Chondrocyte (in vitro differentiated cells): ENCODE results near the gene TSEN15. TPM values are rescaled to one million over a fixed set of nuclear protein-coding genes. Genes with fewer than 3 reads are reported as not detected.

Experiments used
- DNase-seq: peaks from one replicate; pipeline ENCODE4 v3.0.0; 2021; ENCODE audit warnings: mixed read lengths, low spot score
- H3K27ac Mint-ChIP-seq: one replicate; pipeline ENCODE4 v1.8.0; 2021; ENCODE audit warnings: mild to moderate bottlenecking, moderate library complexity, mixed read lengths; ENCODE audit not compliant: unreplicated experiment
- H3K27me3 Mint-ChIP-seq: 2 replicates; pipeline ENCODE4 v1.8.0; 2021; ENCODE audit warnings: low read depth, mixed read lengths
- H3K36me3 Mint-ChIP-seq: 2 replicates; pipeline ENCODE4 v1.8.0; 2021; ENCODE audit warnings: low read depth, mixed read lengths
- H3K4me1 Mint-ChIP-seq: 2 replicates; pipeline ENCODE4 v1.8.0; 2021; ENCODE audit warnings: low read depth, mild to moderate bottlenecking, mixed read lengths
- H3K4me3 Mint-ChIP-seq: one replicate; pipeline ENCODE4 v1.8.0; 2021; ENCODE audit warnings: mild to moderate bottlenecking, moderate library complexity, mixed read lengths; ENCODE audit not compliant: unreplicated experiment
- H3K9me3 Mint-ChIP-seq: 2 replicates; pipeline ENCODE4 v1.8.0; 2021; ENCODE audit warnings: low read depth, mixed read lengths
- total RNA-seq: library from RNA; stranded (reverse); gene quantifications from 3 replicates; pipeline ENCODE4 v1.2.1, GENCODE V29; 2021
- TF ChIP-seq, protein P1 (sequence below): fragments of 200-600 bp; sonication (generic); IDR thresholded peaks from 2 replicates; pipeline ENCODE4 v1.5.0; 2021; ENCODE audit warnings: antibody characterized with exemption, mild to moderate bottlenecking, moderate library complexity

Gene TSEN15
- total RNA-seq, 1 donor from 2014 or later, result 40.6 TPM

DNA sequence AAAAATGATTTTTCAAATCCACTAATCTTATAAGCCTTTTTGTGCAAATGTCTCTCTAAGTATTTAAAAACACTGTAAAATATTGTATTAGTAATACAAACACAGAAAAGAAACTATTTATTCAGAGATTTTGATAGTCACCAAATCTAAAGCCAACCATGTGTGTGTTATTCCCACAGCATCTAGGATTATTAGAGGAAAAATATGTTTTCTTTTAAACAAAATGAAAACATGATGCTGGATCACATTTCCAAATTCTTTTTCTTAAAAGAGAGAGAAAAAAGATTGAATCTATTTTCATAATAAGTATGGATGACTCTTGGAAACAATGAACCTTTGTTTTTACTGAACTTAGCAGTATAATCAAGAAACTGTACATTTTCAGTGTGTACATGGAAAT lies 39.3 kb upstream of the TSEN15 start:
- Mint-ChIP-seq H3K9me3 (peaks cover 11% of the 10 kb centered on the region), H3K27me3 (no peaks in the 10 kb centered on the region), H3K27ac (no peak overlapping the region), H3K4me1 (peaks cover 1% of the 10 kb centered on the region), H3K36me3 (peaks cover 7% of the 10 kb centered on the region), H3K4me3 (no peak overlapping the region)
- DNase-seq, result no peak
- TF ChIP-seq, protein P1, sequence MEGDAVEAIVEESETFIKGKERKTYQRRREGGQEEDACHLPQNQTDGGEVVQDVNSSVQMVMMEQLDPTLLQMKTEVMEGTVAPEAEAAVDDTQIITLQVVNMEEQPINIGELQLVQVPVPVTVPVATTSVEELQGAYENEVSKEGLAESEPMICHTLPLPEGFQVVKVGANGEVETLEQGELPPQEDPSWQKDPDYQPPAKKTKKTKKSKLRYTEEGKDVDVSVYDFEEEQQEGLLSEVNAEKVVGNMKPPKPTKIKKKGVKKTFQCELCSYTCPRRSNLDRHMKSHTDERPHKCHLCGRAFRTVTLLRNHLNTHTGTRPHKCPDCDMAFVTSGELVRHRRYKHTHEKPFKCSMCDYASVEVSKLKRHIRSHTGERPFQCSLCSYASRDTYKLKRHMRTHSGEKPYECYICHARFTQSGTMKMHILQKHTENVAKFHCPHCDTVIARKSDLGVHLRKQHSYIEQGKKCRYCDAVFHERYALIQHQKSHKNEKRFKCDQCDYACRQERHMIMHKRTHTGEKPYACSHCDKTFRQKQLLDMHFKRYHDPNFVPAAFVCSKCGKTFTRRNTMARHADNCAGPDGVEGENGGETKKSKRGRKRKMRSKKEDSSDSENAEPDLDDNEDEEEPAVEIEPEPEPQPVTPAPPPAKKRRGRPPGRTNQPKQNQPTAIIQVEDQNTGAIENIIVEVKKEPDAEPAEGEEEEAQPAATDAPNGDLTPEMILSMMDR, result no peak

DNA sequence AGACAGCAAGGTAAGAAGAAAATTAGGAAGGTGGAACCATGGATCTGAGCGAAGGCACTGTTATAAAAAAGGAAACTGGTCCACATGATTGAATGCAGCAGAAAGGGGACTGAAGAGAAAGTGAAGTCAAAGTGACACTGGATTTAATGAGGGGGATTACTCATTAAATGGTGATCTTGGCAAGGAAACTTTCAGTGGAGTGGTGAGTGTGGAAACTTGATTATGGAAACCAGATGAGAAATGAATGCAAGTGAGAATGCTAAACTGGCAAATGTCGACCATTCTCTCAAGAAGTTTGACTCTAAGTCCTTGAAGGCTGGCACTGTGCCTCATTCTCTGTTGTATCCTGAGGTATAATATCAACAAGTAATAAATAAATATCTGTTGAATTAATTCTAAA lies 37.3 kb upstream of the TSEN15 start:
- peaks cover 4% of the 10 kb centered on the region for H3K4me1 Mint-ChIP-seq
- H3K36me3 Mint-ChIP-seq, result peaks cover 7% of the 10 kb centered on the region
- no peaks in the 10 kb centered on the region for H3K27me3 Mint-ChIP-seq

DNA sequence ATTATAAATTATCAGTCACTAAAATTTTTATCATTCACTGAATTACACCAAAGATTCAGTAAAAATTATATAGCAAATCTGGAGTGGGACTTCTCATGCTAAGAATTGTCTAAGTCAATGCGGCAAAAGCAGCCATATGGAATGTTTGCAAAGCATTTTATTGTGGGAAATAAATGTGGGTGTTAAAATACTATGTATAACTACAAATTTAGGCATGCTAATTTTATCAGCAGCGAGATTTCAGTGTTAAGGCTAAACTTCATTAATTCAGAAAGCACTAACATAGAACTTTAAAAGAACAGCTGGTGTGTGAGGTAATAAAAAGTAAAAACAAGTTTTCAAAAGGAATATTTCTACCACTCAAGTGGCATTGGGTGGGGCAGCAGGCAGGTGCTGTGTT lies 35.4 kb upstream of the TSEN15 start:
- Mint-ChIP-seq H3K36me3 (peaks cover 7% of the 10 kb centered on the region), H3K27me3 (no peaks in the 10 kb centered on the region), H3K4me1 (peaks cover 4% of the 10 kb centered on the region), H3K9me3 (peaks cover 11% of the 10 kb centered on the region), H3K4me3 (no peak overlapping the region), H3K27ac (no peak overlapping the region)
- TF ChIP-seq, protein P1, result no peak
- no peak for DNase-seq

More for the DNA sequence above, 37.3 kb upstream of the TSEN15 start:
- DNase-seq, result no peak
- Mint-ChIP-seq H3K9me3 (peaks cover 11% of the 10 kb centered on the region), H3K4me3 (no peak overlapping the region), H3K27ac (no peak overlapping the region)
- TF ChIP-seq, protein P1, result no peak

DNA sequence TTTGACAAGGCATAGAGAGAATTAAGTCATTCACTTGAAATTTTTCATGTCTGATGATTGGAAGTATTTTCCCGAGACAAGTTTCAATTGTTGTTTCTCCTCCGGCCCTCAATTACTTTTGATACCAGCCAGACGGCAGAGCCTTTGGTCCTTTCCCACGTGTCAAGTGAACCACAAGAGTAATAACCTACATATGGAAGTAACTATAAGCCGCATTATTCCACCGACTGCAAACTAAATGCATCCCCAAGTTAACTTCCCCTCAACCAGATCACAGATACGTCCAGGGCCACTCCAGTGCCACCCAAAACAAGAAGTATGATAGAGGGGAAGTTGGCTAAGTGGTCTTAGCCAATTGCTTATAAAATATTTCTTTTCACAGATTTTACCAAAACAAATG lies 34.2 kb upstream of the TSEN15 start:
- DNase-seq, result no peak
- peaks cover 7% of the 10 kb centered on the region for H3K36me3 Mint-ChIP-seq
- H3K27me3 Mint-ChIP-seq, result no peaks in the 10 kb centered on the region
- TF ChIP-seq, protein P1, result no peak
- H3K9me3 Mint-ChIP-seq, result peaks cover 7% of the 10 kb centered on the region
- H3K27ac Mint-ChIP-seq, result no peak overlapping the region
- H3K4me1 Mint-ChIP-seq, result peaks cover 4% of the 10 kb centered on the region
- H3K4me3 Mint-ChIP-seq, result no peak overlapping the region

DNA sequence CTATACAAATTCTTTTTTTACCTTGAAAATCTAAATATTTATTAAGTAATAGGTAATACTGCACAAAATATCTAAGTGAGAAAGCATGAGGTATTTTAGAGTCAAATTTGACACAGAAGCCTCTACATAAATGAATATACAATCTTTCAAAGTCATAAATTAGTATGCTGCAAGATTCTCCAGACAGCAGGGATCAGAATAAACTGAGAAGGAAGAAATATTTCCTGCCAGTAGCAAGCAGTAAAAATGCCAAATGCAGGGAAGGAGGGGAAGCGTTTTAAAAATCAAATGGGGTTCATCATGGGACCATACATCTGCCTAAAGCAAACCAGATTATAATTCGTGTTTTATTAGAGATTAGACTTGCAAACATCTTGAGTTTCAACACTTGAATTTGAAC lies 32.9 kb upstream of the TSEN15 start:
- Mint-ChIP-seq H3K4me1 (peaks cover 4% of the 10 kb centered on the region), H3K4me3 (no peak overlapping the region), H3K27ac (no peak overlapping the region), H3K9me3 (peaks cover 7% of the 10 kb centered on the region), H3K27me3 (no peaks in the 10 kb centered on the region), H3K36me3 (peaks cover 7% of the 10 kb centered on the region)
- no peak for DNase-seq
- TF ChIP-seq, protein P1, result no peak
